GM10248 (cell line): ENCODE measurements around the gene LRRN4.
"Not testable (repeated sequence)": the region's sequence is repeated elsewhere in the genome, so short reads cannot be mapped to it uniquely, and the experiment has no call there.

ENCODE experiments used
- CTCF ChIA-PET: fragments of 300-600 bp; sonication (Branson Sonifier 250); formaldehyde crosslinking; extraction: SDS; loops from one replicate; lab custom pipeline; 2021; ENCODE audit warnings: antibody characterized with exemption; lab: Yijun Ruan, JAX
- POLR2A ChIA-PET: fragments of 350-650 bp; sonication (Branson Sonifier 250); formaldehyde crosslinking; extraction: SDS; loops from one replicate; lab custom pipeline; 2020; ENCODE audit warnings: antibody characterized with exemption; lab: Yijun Ruan, JAX
- DNase-seq: peaks from one replicate; pipeline ENCODE4 v3.0.0; 2012; ENCODE audit errors: extremely low spot score
- TF ChIP-seq, protein P1 (sequence below): IDR thresholded peaks from 2 replicates; pipeline ENCODE4 v1.5.1; 2012; ENCODE audit warnings: mild to moderate bottlenecking, low read depth; ENCODE audit errors: extremely low read depth, missing control alignments, control extremely low read depth

LRRN4 gene

GRCh38 chr20:6057139-6057538 is 3.3 kb upstream of the LRRN4 start:
- no peak for DNase-seq
- TF ChIP-seq, protein P1, sequence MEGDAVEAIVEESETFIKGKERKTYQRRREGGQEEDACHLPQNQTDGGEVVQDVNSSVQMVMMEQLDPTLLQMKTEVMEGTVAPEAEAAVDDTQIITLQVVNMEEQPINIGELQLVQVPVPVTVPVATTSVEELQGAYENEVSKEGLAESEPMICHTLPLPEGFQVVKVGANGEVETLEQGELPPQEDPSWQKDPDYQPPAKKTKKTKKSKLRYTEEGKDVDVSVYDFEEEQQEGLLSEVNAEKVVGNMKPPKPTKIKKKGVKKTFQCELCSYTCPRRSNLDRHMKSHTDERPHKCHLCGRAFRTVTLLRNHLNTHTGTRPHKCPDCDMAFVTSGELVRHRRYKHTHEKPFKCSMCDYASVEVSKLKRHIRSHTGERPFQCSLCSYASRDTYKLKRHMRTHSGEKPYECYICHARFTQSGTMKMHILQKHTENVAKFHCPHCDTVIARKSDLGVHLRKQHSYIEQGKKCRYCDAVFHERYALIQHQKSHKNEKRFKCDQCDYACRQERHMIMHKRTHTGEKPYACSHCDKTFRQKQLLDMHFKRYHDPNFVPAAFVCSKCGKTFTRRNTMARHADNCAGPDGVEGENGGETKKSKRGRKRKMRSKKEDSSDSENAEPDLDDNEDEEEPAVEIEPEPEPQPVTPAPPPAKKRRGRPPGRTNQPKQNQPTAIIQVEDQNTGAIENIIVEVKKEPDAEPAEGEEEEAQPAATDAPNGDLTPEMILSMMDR: no peak
- ChIA-PET CTCF (interaction anchor here (1.3 kb wide), 1 partner anchor 529 kb away, joined by 3 read pairs; no protein-coding TSS in a partner anchor), POLR2A (no interaction called here)

GRCh38 chr20:6055981-6056569 is 2.2 kb upstream of the LRRN4 start:
- no peak for DNase-seq
- TF ChIP-seq, protein P1: no peak
- ChIA-PET POLR2A (no interaction called here), CTCF (no interaction called here)

DNA sequence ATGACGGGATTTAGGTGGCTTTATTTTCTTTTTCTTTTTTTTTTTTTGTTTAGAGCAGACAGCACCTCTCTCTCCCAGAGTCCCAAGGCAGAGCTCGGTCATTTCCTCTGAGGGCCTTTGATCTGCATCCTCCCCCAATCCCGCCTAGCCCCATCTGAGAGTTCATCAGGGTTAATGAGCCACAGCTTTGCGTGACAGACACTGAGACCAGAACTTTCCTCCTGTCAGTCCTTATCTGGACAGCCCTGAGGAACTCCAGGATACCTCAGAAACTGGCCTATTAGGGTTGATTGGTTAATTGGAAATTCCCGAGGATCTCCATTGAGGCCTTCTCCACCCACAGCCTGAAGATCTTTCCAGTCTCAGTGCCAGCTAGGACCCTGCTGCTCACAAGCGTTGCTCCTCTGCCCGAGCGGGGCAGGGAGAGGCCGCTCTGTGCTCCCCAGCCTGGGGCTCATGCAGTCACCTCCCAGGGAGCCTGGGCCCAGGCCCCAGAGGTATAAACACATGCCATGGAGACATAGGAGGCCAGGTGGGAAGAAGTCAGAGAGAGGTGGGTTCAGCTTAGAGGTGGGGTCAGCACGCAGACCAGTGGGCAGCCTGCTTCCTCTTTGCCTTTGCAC is 1.4 kb upstream of the LRRN4 start:
- ChIA-PET CTCF (no interaction called here), POLR2A (no interaction called here)
- TF ChIP-seq, protein P1: no peak
- DNase-seq: no peak

GRCh38 chr20:6054689-6055051 is 810 bp upstream of the LRRN4 start:
- POLR2A ChIA-PET, DNase-seq, CTCF ChIA-PET: not testable (repeated sequence)

- TF ChIP-seq, protein P1: no peak
- CTCF ChIA-PET: no interaction called here
- no peak for DNase-seq
- POLR2A ChIA-PET: no interaction called here
Observed at GRCh38 chr20:6053064-6053775, 640 bp downstream of the LRRN4 start.

DNA sequence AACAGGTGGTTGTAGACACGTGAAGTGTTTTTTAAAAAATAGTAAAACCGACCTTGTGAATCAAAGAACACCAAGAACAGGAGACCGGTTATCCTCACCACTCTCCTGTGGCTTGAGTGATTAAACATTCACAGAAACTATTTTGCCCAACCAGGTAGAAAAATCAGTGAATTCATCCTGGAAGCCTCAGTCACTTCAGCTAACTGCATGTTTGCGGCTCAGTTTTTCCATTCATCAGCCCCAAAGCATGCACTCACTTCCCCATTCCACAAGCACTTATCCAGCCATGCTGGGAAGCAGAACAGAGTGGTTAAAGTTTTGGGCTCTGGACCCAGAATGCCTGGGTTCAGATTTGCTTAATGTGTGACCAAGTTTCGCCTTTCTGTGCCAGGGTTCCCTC is 2.4 kb downstream of the LRRN4 start:
- TF ChIP-seq, protein P1: no peak
- DNase-seq: no peak
- CTCF ChIA-PET: interaction anchor here (1.0 kb wide), 1 partner anchor 523 kb away, joined by 3 read pairs; no protein-coding TSS in a partner anchor
- POLR2A ChIA-PET: no interaction called here

GRCh38 chr20:6048391-6048790 is 5.5 kb downstream of the LRRN4 start:
- DNase-seq: no peak
- CTCF ChIA-PET: interaction anchor here (1.5 kb wide), 1 partner anchor 519 kb away, joined by 6 read pairs; no protein-coding TSS in a partner anchor
- TF ChIP-seq, protein P1: no peak
- POLR2A ChIA-PET: no interaction called here
